ENCODE data around the gene KIAA0040.

- TF ChIP-seq ZNF830 (tag by site-specific recombination; IDR thresholded peaks at IDR 0.05; ENCODE audit: low read depth) (no peak), ZBTB10 (tag by site-specific recombination; IDR thresholded peaks at IDR 0.05) (no peak), CTCF (tag by site-specific recombination; IDR thresholded peaks at IDR 0.05) (no peak), ZNF394 (tag by site-specific recombination; IDR thresholded peaks at IDR 0.05; ENCODE audit: borderline replicate concordance) (no peak), ZNF311 (tag by site-specific recombination; IDR thresholded peaks at IDR 0.05; ENCODE audit: borderline replicate concordance) (no peak), BCL11B (tag by site-specific recombination; IDR thresholded peaks at IDR 0.05; ENCODE audit: low read depth) (no peak)
- TF ChIP-seq, protein P1, sequence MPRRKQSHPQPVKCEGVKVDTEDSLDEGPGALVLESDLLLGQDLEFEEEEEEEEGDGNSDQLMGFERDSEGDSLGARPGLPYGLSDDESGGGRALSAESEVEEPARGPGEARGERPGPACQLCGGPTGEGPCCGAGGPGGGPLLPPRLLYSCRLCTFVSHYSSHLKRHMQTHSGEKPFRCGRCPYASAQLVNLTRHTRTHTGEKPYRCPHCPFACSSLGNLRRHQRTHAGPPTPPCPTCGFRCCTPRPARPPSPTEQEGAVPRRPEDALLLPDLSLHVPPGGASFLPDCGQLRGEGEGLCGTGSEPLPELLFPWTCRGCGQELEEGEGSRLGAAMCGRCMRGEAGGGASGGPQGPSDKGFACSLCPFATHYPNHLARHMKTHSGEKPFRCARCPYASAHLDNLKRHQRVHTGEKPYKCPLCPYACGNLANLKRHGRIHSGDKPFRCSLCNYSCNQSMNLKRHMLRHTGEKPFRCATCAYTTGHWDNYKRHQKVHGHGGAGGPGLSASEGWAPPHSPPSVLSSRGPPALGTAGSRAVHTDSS (tag by site-specific recombination; IDR thresholded peaks at IDR 0.05), result no peak
Observed at GRCh38 chr1:175206687-175207086, 14.1 kb upstream of the KIAA0040 start.
